Measurements from ENCODE around the gene ZSWIM6. TPM values are rescaled to one million over a fixed set of nuclear protein-coding genes. Genes with fewer than 3 reads are reported as not detected.

ZSWIM6 gene
- total RNA-seq (2022) (10.0 and 10.7 TPM in 2 replicates), Bru-seq, nascent RNA (percentile 82 among the genes with signal in this experiment), BruChase-seq, experiment 1, labeled RNA remaining after a 2-hour chase (percentile 77 among the genes with signal in this experiment), BruChase-seq, experiment 2, labeled RNA remaining after a 6-hour chase (percentile 72 among the genes with signal in this experiment)
- long read RNA-seq, partial matches to known transcripts, result 0 of 1 reads
- long read RNA-seq, other reads (novel, unspliced or antisense), result 1 of 1 reads

- no peaks in the 10 kb centered on the region for H3K27me3 ChIP-seq (replicated peaks; ENCODE audit: control insufficient read depth, insufficient read depth, low read length)
- H3K9me3 ChIP-seq, result no peaks in the 10 kb centered on the region
- TF ChIP-seq CTCF (IDR thresholded peaks at IDR 0.05; ENCODE audit: insufficient read depth in 1 of 2, low read depth in 1 of 2, low read length in 1 of 2, severe bottlenecking in 1 of 2, unreplicated experiment in 1 of 2), result peak in 1 of 2 experiments; percentile 8
- Mint-ChIP-seq H3K27ac (ENCODE audit: unreplicated experiment) (peak within 1 kb of the TSS; percentile 93), H3K36me3 (ENCODE audit: insufficient read depth, unreplicated experiment) (peaks cover 34% of the 10 kb centered on the region), H3K27me3 (ENCODE audit: insufficient read depth, unreplicated experiment) (no peaks in the 10 kb centered on the region), H3K9me3 (ENCODE audit: unreplicated experiment) (no peaks in the 10 kb centered on the region), H3K4me1 (ENCODE audit: low read depth, unreplicated experiment) (peaks cover 34% of the 10 kb centered on the region), H3K4me3 (ENCODE audit: unreplicated experiment) (peak within 1 kb of the TSS; percentile 79)
- BruUV-seq (replicated peaks), result no TSS peak
- no peaks in the 10 kb centered on the region for H3K36me3 ChIP-seq (ENCODE audit: control insufficient read depth, insufficient read depth, low read length)
- intact Hi-C loops (cut with micrococcal nuclease; ENCODE audit: unreplicated experiment), result loop anchor here (1.0 to 10.0 kb wide), 7 partner anchors 25 to 657 kb away; partner anchors contain the start of gene SMIM15
- ChIA-PET CTCF (interaction anchor here (0.6 to 1.4 kb wide), 6 partner anchors 25 to 373 kb away, joined by 3 to 9 read pairs (median 3); no protein-coding TSS in a partner anchor), POLR2A (interaction anchor here (0.5 to 2.7 kb wide), 22 partner anchors 11 to 1202 kb away, joined by 3 to 43 read pairs (median 5); partner anchors contain the start of genes ERCC8 and NDUFAF2)
- peak; percentile 98 to 99 for DNase-seq
- peak within 1 kb of the TSS; percentile 100 for H3K4me3 ChIP-seq (ENCODE audit: low read depth, low read length)
- H3K4me1 ChIP-seq, result no peaks in the 10 kb centered on the region
These were observed at the start of gene ZSWIM6 for GRCh38 chr5:61331407-61332357. Gene ZSWIM6, plus strand, starts transcription at chr5:61332258. Its CDS starts 15 bp downstream, at chr5:61332273.

GRCh38 chr5:61283471-61283870 is 48.6 kb upstream of the ZSWIM6 start:
- Mint-ChIP-seq H3K36me3 (ENCODE audit: insufficient read depth, unreplicated experiment) (no peaks in the 10 kb centered on the region), H3K9me3 (ENCODE audit: unreplicated experiment) (no peaks in the 10 kb centered on the region), H3K27ac (ENCODE audit: unreplicated experiment) (no peak overlapping the region), H3K27me3 (ENCODE audit: insufficient read depth, unreplicated experiment) (no peaks in the 10 kb centered on the region), H3K4me3 (ENCODE audit: unreplicated experiment) (no peak overlapping the region), H3K4me1 (ENCODE audit: low read depth, unreplicated experiment) (peaks cover 11% of the 10 kb centered on the region)
- Histone ChIP-seq H3K36me3 (ENCODE audit: control insufficient read depth, insufficient read depth, low read length) (no peaks in the 10 kb centered on the region), H3K9me3 (no peaks in the 10 kb centered on the region), H3K4me1 (peaks cover 22% of the 10 kb centered on the region), H3K27me3 (replicated peaks; ENCODE audit: control insufficient read depth, insufficient read depth, low read length) (no peaks in the 10 kb centered on the region), H3K4me3 (ENCODE audit: low read depth, low read length) (no peak overlapping the region)
- ChIA-PET CTCF (interaction anchor here (0.6 kb wide), 1 partner anchor 45 kb away, joined by 3 read pairs; no protein-coding TSS in a partner anchor), POLR2A (no interaction called here)
- BruUV-seq (replicated peaks), result no TSS peak
- intact Hi-C loops (cut with micrococcal nuclease; ENCODE audit: unreplicated experiment), result no loop called here
- no peak for TF ChIP-seq CTCF (IDR thresholded peaks at IDR 0.05; ENCODE audit: insufficient read depth in 1 of 2, low read depth in 1 of 2, low read length in 1 of 2, severe bottlenecking in 1 of 2, unreplicated experiment in 1 of 2)
- DNase-seq, result no peak

GRCh38 chr5:61285531-61285930 is 46.5 kb upstream of the ZSWIM6 start:
- Histone ChIP-seq H3K9me3 (no peaks in the 10 kb centered on the region), H3K4me1 (peaks cover 11% of the 10 kb centered on the region; the same call in 1 of the 2 replicates), H3K4me3 (ENCODE audit: low read depth, low read length) (no peak overlapping the region), H3K36me3 (ENCODE audit: control insufficient read depth, insufficient read depth, low read length) (no peaks in the 10 kb centered on the region), H3K27me3 (replicated peaks; ENCODE audit: control insufficient read depth, insufficient read depth, low read length) (no peaks in the 10 kb centered on the region)
- ChIA-PET CTCF (no interaction called here), POLR2A (no interaction called here)
- Mint-ChIP-seq H3K9me3 (ENCODE audit: unreplicated experiment) (no peaks in the 10 kb centered on the region), H3K4me1 (ENCODE audit: low read depth, unreplicated experiment) (peaks cover under 1% of the 10 kb centered on the region), H3K27me3 (ENCODE audit: insufficient read depth, unreplicated experiment) (no peaks in the 10 kb centered on the region), H3K4me3 (ENCODE audit: unreplicated experiment) (no peak overlapping the region), H3K36me3 (ENCODE audit: insufficient read depth, unreplicated experiment) (no peaks in the 10 kb centered on the region), H3K27ac (ENCODE audit: unreplicated experiment) (no peak overlapping the region)
- DNase-seq, result no peak
- no TSS peak for BruUV-seq (replicated peaks)
- TF ChIP-seq CTCF (IDR thresholded peaks at IDR 0.05; ENCODE audit: insufficient read depth in 1 of 2, low read depth in 1 of 2, low read length in 1 of 2, severe bottlenecking in 1 of 2, unreplicated experiment in 1 of 2), result no peak
- intact Hi-C loops (cut with micrococcal nuclease; ENCODE audit: unreplicated experiment), result no loop called here

All from Caco-2 (cell line).